Thyroid gland (tissue), 4 donors: Measurements from ENCODE around the gene IL31. TPM values are rescaled to one million over a fixed set of nuclear protein-coding genes. Genes with fewer than 3 reads are reported as not detected.

ENCODE experiments used
- DNase-seq, 2 donors: peaks; one replicate each; pipeline ENCODE4 v3.0.0-alpha.2; 2019
- H3K27ac ChIP-seq, 3 donors: fragments of 200-600 bp; sonication (generic); 1 replicate in 2 of 3; 2 replicates in 1 of 3; pipeline ENCODE4 v1.5.1; 2016 to 2019; ENCODE audit warnings: mild to moderate bottlenecking in 1 of 3, moderate library complexity in 1 of 3
- H3K27me3 ChIP-seq: fragments of 200-600 bp; sonication (generic); one replicate; pipeline ENCODE4 v1.5.1; 2019
- H3K36me3 ChIP-seq, 2 donors: fragments of 200-600 bp; sonication (generic); one replicate each; pipeline ENCODE4 v1.5.1; 2016 to 2019
- H3K4me1 ChIP-seq, 2 donors: fragments of 200-600 bp; sonication (generic); one replicate each; pipeline ENCODE4 v1.5.1; 2017 to 2019
- H3K4me3 ChIP-seq, 3 donors: fragments of 200-600 bp; sonication (generic); replicated peaks in 1 of 3; 1 replicate in 2 of 3; 2 replicates in 1 of 3; pipeline ENCODE4 v1.5.1; 2016; ENCODE audit warnings: mild to moderate bottlenecking in 1 of 3
- H3K9me3 ChIP-seq: fragments of 200-600 bp; sonication (generic); one replicate; pipeline ENCODE4 v1.5.1; 2017
- POLR2A ChIP-seq, 2 donors: fragments of 450-650 bp; IDR thresholded peaks; one replicate each; pipeline ENCODE4 v1.6.1; 2017; ENCODE audit warnings: antibody characterized with exemption in 2 of 2, mild to moderate bottlenecking in 2 of 2, moderate library complexity in 1 of 2
- WGBS, 2 donors: methylation state at CpG; one replicate each; pipeline ENCODE4 v1.1.5; 2017; 5-methylcytosine and 5-hydroxymethylcytosine counted together
- intact Hi-C: fragments of 100-400 bp; cut with DNase I; formaldehyde crosslinking; loops from one replicate; pipeline ENCODE4 v1.15.1; 2023
- total RNA-seq, 4 donors: library from RNA; depleted of rRNA; stranded (reverse); fragments of >200 nt; gene quantifications; one replicate each; pipeline ENCODE4 v1.2.3, GENCODE V29; 2016
- TF ChIP-seq, protein P1 (sequence below), 6 experiments: fragments of 200-600 bp in 3 of 6; fragments of 450-650 bp in 3 of 6; sonication (generic) in 3 of 6; IDR thresholded peaks; one replicate each; pipeline ENCODE4 v1.5.1; 2016 to 2019; ENCODE audit warnings: antibody characterized with exemption in 6 of 6, mild to moderate bottlenecking in 2 of 6, inconsistent platforms in 1 of 6, moderate library complexity in 1 of 6

The IL31 gene
- total RNA-seq, 4 donors from 2014 or later, result not detected

- DNase-seq, result no peak
- Histone ChIP-seq H3K36me3 (peaks cover 60 to 65% of the 10 kb centered on the region in 2 donors), H3K4me1 (peaks cover 10 to 11% of the 10 kb centered on the region in 2 donors)
These were observed 40.6 kb downstream of the IL31 start for GRCh38 chr12:122133192-122133950.

DNA sequence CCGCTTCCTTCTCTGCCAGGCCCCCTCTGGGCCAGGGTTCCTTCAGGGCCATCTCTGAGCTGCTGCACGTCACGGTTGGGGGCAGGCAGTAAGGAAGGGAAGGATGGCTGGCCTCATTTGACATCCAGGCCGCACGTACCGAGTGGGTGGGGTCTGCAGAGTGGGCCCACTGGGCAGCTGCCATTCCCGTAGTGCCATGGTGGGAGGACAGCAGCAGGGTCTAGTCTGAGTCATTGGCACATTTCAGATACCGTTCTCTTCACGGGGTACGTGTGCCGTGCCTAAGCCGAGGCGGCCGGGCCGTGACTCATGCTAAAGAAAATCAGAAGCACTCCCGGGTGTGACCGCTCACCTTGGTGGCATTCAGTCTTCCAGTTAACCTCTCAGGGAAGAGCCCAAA, 43.9 kb downstream of the IL31 start:
- no peak for TF ChIP-seq POLR2A (IDR thresholded peaks at IDR 0.05)
- TF ChIP-seq, protein P1, sequence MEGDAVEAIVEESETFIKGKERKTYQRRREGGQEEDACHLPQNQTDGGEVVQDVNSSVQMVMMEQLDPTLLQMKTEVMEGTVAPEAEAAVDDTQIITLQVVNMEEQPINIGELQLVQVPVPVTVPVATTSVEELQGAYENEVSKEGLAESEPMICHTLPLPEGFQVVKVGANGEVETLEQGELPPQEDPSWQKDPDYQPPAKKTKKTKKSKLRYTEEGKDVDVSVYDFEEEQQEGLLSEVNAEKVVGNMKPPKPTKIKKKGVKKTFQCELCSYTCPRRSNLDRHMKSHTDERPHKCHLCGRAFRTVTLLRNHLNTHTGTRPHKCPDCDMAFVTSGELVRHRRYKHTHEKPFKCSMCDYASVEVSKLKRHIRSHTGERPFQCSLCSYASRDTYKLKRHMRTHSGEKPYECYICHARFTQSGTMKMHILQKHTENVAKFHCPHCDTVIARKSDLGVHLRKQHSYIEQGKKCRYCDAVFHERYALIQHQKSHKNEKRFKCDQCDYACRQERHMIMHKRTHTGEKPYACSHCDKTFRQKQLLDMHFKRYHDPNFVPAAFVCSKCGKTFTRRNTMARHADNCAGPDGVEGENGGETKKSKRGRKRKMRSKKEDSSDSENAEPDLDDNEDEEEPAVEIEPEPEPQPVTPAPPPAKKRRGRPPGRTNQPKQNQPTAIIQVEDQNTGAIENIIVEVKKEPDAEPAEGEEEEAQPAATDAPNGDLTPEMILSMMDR (IDR thresholded peaks at IDR 0.05), result no peak
- H3K4me3 ChIP-seq, result no peak overlapping the region
- H3K27me3 ChIP-seq, result no peaks in the 10 kb centered on the region
- H3K27ac ChIP-seq, result no peak overlapping the region
- peaks cover 0 to 10% of the 10 kb centered on the region in 2 donors for H3K4me1 ChIP-seq
- intact Hi-C loops, result no loop called here
- no peaks in the 10 kb centered on the region for H3K9me3 ChIP-seq
- 91 to 93% methylated on average over 16 to 17 of the region's 17 CpGs for WGBS, 2 donors
- H3K36me3 ChIP-seq, result peaks cover 63 to 67% of the 10 kb centered on the region in 2 donors
- no peak for DNase-seq

More at GRCh38 chr12:122133192-122133950, 40.6 kb downstream of the IL31 start:
- TF ChIP-seq, protein P1 (IDR thresholded peaks at IDR 0.05), result no peak
- TF ChIP-seq POLR2A (IDR thresholded peaks at IDR 0.05), result no peak
- Histone ChIP-seq H3K9me3 (no peaks in the 10 kb centered on the region), H3K27ac (no peak overlapping the region), H3K27me3 (no peaks in the 10 kb centered on the region), H3K4me3 (no peak overlapping the region)
- whole genome bisulfite sequencing, 2 donors, result 78 to 80% methylated on average over 28 of the region's 28 CpGs
- intact Hi-C loops, result no loop called here

DNA sequence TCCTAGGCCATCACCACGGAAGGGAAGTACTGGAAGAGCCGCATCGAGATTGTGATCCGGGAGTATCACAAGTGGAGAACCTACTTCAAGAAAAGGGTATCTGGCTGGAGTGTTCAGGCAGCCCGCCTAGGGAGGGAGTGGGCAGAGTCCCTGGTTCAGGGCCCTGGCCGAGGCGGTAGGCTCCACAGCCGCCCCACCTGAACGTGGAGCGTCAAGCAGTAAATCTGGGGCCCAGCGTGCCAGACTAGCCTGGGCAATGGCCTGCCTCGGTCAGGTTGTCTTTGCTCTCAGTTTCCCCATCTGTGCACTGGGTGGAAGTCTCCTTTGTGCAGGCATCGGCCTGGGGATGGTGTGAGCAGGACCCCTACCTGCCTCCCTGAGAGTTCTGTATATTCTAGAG, 44.9 kb downstream of the IL31 start:
- H3K27me3 ChIP-seq, result no peaks in the 10 kb centered on the region
- peaks cover 57 to 60% of the 10 kb centered on the region in 2 donors for H3K36me3 ChIP-seq
- TF ChIP-seq POLR2A (IDR thresholded peaks at IDR 0.05), result no peak
- WGBS, 2 donors, result 88 to 91% methylated on average over 9 to 12 of the region's 13 CpGs
- peaks cover 0 to 15% of the 10 kb centered on the region in 2 donors for H3K4me1 ChIP-seq
- DNase-seq, result no peak
- intact Hi-C loops, result loop anchor here (5.0 kb wide), 2 partner anchors 63 to 212 kb away; partner anchors contain the start of gene CFAP251
- no peak overlapping the region for H3K27ac ChIP-seq
- H3K9me3 ChIP-seq, result no peaks in the 10 kb centered on the region
- H3K4me3 ChIP-seq, result no peak overlapping the region

DNA sequence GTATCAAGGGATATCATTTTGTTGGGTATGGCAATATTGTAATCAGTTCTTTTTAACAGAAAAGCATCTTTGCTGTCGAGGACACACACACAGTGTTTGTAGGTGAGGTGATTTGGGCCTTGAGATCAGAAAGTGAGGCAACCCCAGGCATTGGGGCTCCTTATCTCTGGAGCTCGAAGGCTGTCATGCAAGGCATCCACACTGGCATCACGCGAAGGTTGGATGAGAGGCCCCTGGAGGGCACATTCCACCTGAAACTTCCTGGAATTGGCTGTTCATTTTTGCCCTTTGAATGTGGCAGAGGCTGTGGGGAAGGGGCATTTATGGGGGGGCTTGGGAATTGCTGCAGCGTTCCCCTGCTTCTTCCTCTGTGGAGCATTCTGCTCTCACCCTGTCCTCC, 45.5 kb downstream of the IL31 start:
- Histone ChIP-seq H3K4me3 (no peak overlapping the region), H3K27ac (no peak overlapping the region), H3K27me3 (no peaks in the 10 kb centered on the region), H3K36me3 (peaks cover 53 to 54% of the 10 kb centered on the region in 2 donors), H3K9me3 (no peaks in the 10 kb centered on the region), H3K4me1 (peaks cover 3 to 18% of the 10 kb centered on the region in 2 donors)
- intact Hi-C loops, result loop anchor here (5.0 kb wide), 2 partner anchors 64 to 211 kb away; partner anchors contain the start of gene CFAP251
- WGBS, 2 donors, result 88% methylated on average over 5 of the region's 5 CpGs
- TF ChIP-seq POLR2A (IDR thresholded peaks at IDR 0.05), result no peak
- TF ChIP-seq, protein P1 (IDR thresholded peaks at IDR 0.05), result no peak
- no peak for DNase-seq

DNA sequence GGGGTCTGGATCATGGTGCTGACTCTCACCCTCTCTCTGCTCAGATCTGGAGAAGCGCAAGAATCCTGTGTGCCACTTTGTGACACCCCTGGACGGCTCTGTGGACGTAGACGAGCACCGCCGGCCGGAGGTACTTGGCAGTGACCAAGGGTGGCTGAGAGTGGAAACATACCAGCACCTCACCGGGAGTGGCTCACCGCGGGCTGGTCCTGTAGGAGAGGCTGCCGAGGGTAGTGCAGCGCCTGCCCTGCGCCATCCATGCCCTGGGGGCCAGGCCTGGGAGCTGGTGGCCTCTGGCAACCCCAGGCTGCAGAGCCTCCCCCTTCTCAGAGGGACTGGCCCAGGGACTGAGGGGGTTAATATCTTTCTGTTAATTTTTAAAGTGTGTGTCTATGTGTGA, 46.2 kb downstream of the IL31 start:
- peaks cover 8 to 25% of the 10 kb centered on the region in 2 donors for H3K4me1 ChIP-seq
- no peaks in the 10 kb centered on the region for H3K27me3 ChIP-seq
- H3K4me3 ChIP-seq, result no peak overlapping the region
- H3K36me3 ChIP-seq, result peaks cover 47 to 48% of the 10 kb centered on the region in 2 donors
- TF ChIP-seq POLR2A (IDR thresholded peaks at IDR 0.05), result no peak
- TF ChIP-seq, protein P1 (IDR thresholded peaks at IDR 0.05), result no peak
- H3K9me3 ChIP-seq, result no peaks in the 10 kb centered on the region
- H3K27ac ChIP-seq, result peak overlapping the region in 1 of 3 donors; percentile 6
- 96 to 100% methylated on average over 2 to 4 of the region's 13 CpGs for WGBS, 2 donors
- intact Hi-C loops, result loop anchor here (5.0 kb wide), 2 partner anchors 64 to 211 kb away; partner anchors contain the start of gene CFAP251
- no peak for DNase-seq
